IMR-90 (cell line): ENCODE data around the gene MB. TPM values are rescaled to one million over a fixed set of nuclear protein-coding genes. Genes with fewer than 3 reads are reported as not detected.

ENCODE experiments used
- ATAC-seq: fragments of 200-7000 bp; cut with Tn5 transposase; 2 replicates; pipeline ENCODE4 v1.9.1; 2020; ENCODE audit warnings: low read depth, mild to moderate bottlenecking, moderate library complexity
- BruUV-seq: library from RNA; stranded (reverse); fragments of 400-500 nt; replicated peaks from 2 replicates; lab custom pipeline; 2021; lab: Mats Ljungman, UMichigan
- CTCF ChIA-PET: fragments of 300-600 bp; formaldehyde crosslinking; extraction: SDS; loops from one replicate; lab custom pipeline; 2021; ENCODE audit warnings: antibody characterized with exemption; lab: Yijun Ruan, JAX
- POLR2A ChIA-PET: fragments of 300-600 bp; sonication (Branson Sonifier 250); formaldehyde crosslinking; loops from one replicate; lab custom pipeline; 2022; ENCODE audit warnings: antibody characterized with exemption; ENCODE audit not compliant: unreplicated experiment; lab: Charles Lee
- DNase-seq: peaks from one replicate; pipeline ENCODE4 v3.0.0; 2013
- H2AFZ ChIP-seq: replicated peaks from 2 replicates; pipeline ENCODE3; 2013; ENCODE audit warnings: low read length, mild to moderate bottlenecking; ENCODE audit not compliant: poor library complexity
- H2AK5ac ChIP-seq: 2 replicates; pipeline ENCODE4 v1.6.1; 2013; ENCODE audit warnings: low read depth, low read length, inconsistent platforms
- H2AK9ac ChIP-seq: replicated peaks from 2 replicates; pipeline ENCODE3; 2013; ENCODE audit warnings: mild to moderate bottlenecking, low read depth, low read length, moderate library complexity; ENCODE audit not compliant: poor library complexity
- H2BK120ac ChIP-seq: 2 replicates; pipeline ENCODE4 v1.6.1; 2013; ENCODE audit warnings: low read depth, low read length, inconsistent platforms
- H2BK15ac ChIP-seq: 3 replicates; pipeline ENCODE4 v1.6.1; 2013; ENCODE audit warnings: low read depth, low read length, inconsistent platforms
- H2BK20ac ChIP-seq: 2 replicates; pipeline ENCODE4 v1.6.1; 2013; ENCODE audit warnings: low read depth, mild to moderate bottlenecking, inconsistent platforms, low read length, moderate library complexity
- H2BK5ac ChIP-seq: 2 replicates; pipeline ENCODE4 v1.6.1; 2013; ENCODE audit warnings: mild to moderate bottlenecking, low read depth, low read length, inconsistent platforms; ENCODE audit not compliant: poor library complexity, severe bottlenecking
- H3K14ac ChIP-seq: replicated peaks from 2 replicates; pipeline ENCODE4 v1.6.1; 2013; ENCODE audit warnings: low read depth, low read length, inconsistent platforms
- H3K18ac ChIP-seq: 2 replicates; pipeline ENCODE4 v1.6.1; 2013; ENCODE audit warnings: low read depth, low read length, control low read depth
- H3K23ac ChIP-seq: 2 replicates; pipeline ENCODE4 v1.6.1; 2013; ENCODE audit warnings: low read depth, low read length, inconsistent platforms
- H3K27ac ChIP-seq: 2 replicates; pipeline ENCODE4 v1.5.1; 2013; ENCODE audit warnings: mild to moderate bottlenecking, control low read depth, low read length; ENCODE audit not compliant: insufficient read depth
- H3K27me3 ChIP-seq: 2 replicates; pipeline ENCODE4 v1.6.1; 2013; ENCODE audit warnings: low read length; ENCODE audit not compliant: control insufficient read depth, insufficient read depth
- H3K36me3 ChIP-seq: 2 replicates; pipeline ENCODE4 v1.6.1; 2013; ENCODE audit warnings: low read length, mixed read lengths; ENCODE audit not compliant: control insufficient read depth, insufficient read depth
- H3K4ac ChIP-seq: 2 replicates; pipeline ENCODE4 v1.6.1; 2013; ENCODE audit warnings: low read depth, low read length, inconsistent platforms
- H3K4me1 ChIP-seq: 2 replicates; pipeline ENCODE4 v1.6.1; 2013; ENCODE audit warnings: low read length, mixed read lengths; ENCODE audit not compliant: control insufficient read depth, insufficient read depth
- H3K4me2 ChIP-seq: 2 replicates; pipeline ENCODE4 v1.6.1; 2013; ENCODE audit warnings: low read depth, mild to moderate bottlenecking, control low read depth, low read length, moderate library complexity
- H3K4me3 ChIP-seq: 2 replicates; pipeline ENCODE4 v1.5.1; 2013; ENCODE audit warnings: low read depth, mild to moderate bottlenecking, control low read depth, low read length, moderate library complexity; ENCODE audit not compliant: insufficient read depth
- H3K56ac ChIP-seq: 2 replicates; pipeline ENCODE4 v1.6.1; 2013; ENCODE audit warnings: low read length, inconsistent platforms; ENCODE audit not compliant: insufficient read depth; ENCODE audit errors: extremely low read depth
- H3K79me1 ChIP-seq, 2 experiments: 2 replicates each; pipeline ENCODE4 v1.6.1; 2013; ENCODE audit warnings: low read length in 2 of 2, inconsistent platforms in 1 of 2, low read depth in 1 of 2
- H3K9ac ChIP-seq: 2 replicates; pipeline ENCODE4 v1.6.1; 2013; ENCODE audit warnings: low read depth, low read length, control low read depth
- H3K9me1 ChIP-seq: 2 replicates; pipeline ENCODE4 v1.6.1; 2013; ENCODE audit warnings: low read length, inconsistent platforms; ENCODE audit not compliant: insufficient read depth
- H3K9me3 ChIP-seq: 2 replicates; pipeline ENCODE4 v1.6.1; 2013; ENCODE audit warnings: low read length; ENCODE audit not compliant: control insufficient read depth, insufficient read depth
- H4K20me1 ChIP-seq: 2 replicates; pipeline ENCODE4 v1.6.1; 2013; ENCODE audit warnings: low read length, inconsistent platforms; ENCODE audit not compliant: insufficient read depth
- H4K5ac ChIP-seq: 2 replicates; pipeline ENCODE4 v1.6.1; 2013; ENCODE audit warnings: mild to moderate bottlenecking, low read depth, low read length, control low read depth
- H4K8ac ChIP-seq, 2 experiments: 2 replicates each; pipeline ENCODE4 v1.6.1; 2013; ENCODE audit warnings: low read depth in 2 of 2, low read length in 2 of 2, control low read depth in 1 of 2, inconsistent platforms in 1 of 2
- H4K91ac ChIP-seq: 2 replicates; pipeline ENCODE4 v1.6.1; 2013; ENCODE audit warnings: low read depth, low read length, inconsistent platforms; ENCODE audit not compliant: insufficient read depth
- BHLHE40 ChIP-seq: fragments of 150-350 bp; IDR thresholded peaks from 2 replicates; pipeline ENCODE4 v1.6.1; 2016; ENCODE audit warnings: mild to moderate bottlenecking, low read depth, low read length
- CEBPB ChIP-seq: IDR thresholded peaks from 2 replicates; pipeline ENCODE4 v1.6.1; 2012; ENCODE audit warnings: low read depth, low read length, improper control_type of control experiment
- CHD1 ChIP-seq: IDR thresholded peaks from 2 replicates; pipeline ENCODE4 v1.6.1; 2012; ENCODE audit warnings: low read depth, low read length, improper control_type of control experiment
- CTCF ChIP-seq: conservative IDR thresholded peaks from 2 replicates; pipeline ENCODE4 v1.5.1; 2012; ENCODE audit warnings: mild to moderate bottlenecking, low read depth, low read length, improper control_type of control experiment
- ELK1 ChIP-seq: fragments of 150-350 bp; IDR thresholded peaks from 2 replicates; pipeline ENCODE4 v1.6.1; 2016; ENCODE audit warnings: low read depth, mild to moderate bottlenecking, low read length, moderate library complexity, borderline replicate concordance
- FOS ChIP-seq: fragments of 150-350 bp; IDR thresholded peaks from 2 replicates; pipeline ENCODE4 v1.6.1; 2016; ENCODE audit warnings: low read depth, low read length
- MAFK ChIP-seq: IDR thresholded peaks from 2 replicates; pipeline ENCODE4 v1.6.1; 2012; ENCODE audit warnings: low read depth, low read length, improper control_type of control experiment
- MAZ ChIP-seq: IDR thresholded peaks from 2 replicates; pipeline ENCODE4 v1.6.1; 2012; ENCODE audit warnings: low read depth, mild to moderate bottlenecking, low read length, improper control_type of control experiment, moderate library complexity, borderline replicate concordance
- MXI1 ChIP-seq: IDR thresholded peaks from 2 replicates; pipeline ENCODE4 v1.6.1; 2012; ENCODE audit warnings: low read depth, mild to moderate bottlenecking, low read length, moderate library complexity, borderline replicate concordance
- NFE2L2 ChIP-seq: fragments of 150-350 bp; IDR thresholded peaks from 2 replicates; pipeline ENCODE4 v1.6.1; 2016; ENCODE audit warnings: low read depth, mild to moderate bottlenecking, low read length
- POLR2A ChIP-seq: IDR thresholded peaks from 2 replicates; pipeline ENCODE4 v1.6.1; 2012; ENCODE audit warnings: mild to moderate bottlenecking, low read depth, low read length
- RAD21 ChIP-seq: IDR thresholded peaks from 2 replicates; pipeline ENCODE4 v1.6.1; 2012; ENCODE audit warnings: low read length, improper control_type of control experiment
- RCOR1 ChIP-seq: IDR thresholded peaks from 2 replicates; pipeline ENCODE4 v1.6.1; 2012; ENCODE audit warnings: mild to moderate bottlenecking, low read length, improper control_type of control experiment; ENCODE audit not compliant: insufficient replicate concordance
- RFX5 ChIP-seq: IDR thresholded peaks from 2 replicates; pipeline ENCODE4 v1.8.0; 2012; ENCODE audit warnings: low read depth, mild to moderate bottlenecking, low read length, moderate library complexity
- SMC3 ChIP-seq: fragments of 150-350 bp; IDR thresholded peaks from 2 replicates; pipeline ENCODE4 v1.6.1; 2016; ENCODE audit warnings: low read depth, mild to moderate bottlenecking, antibody characterized with exemption, low read length, moderate library complexity
- USF2 ChIP-seq: fragments of 150-350 bp; IDR thresholded peaks from 2 replicates; pipeline ENCODE4 v1.6.1; 2017; ENCODE audit warnings: mild to moderate bottlenecking, antibody characterized with exemption, low read length, low read depth
- dilution Hi-C: fragments of 300-500 bp; cut with HindIII; formaldehyde crosslinking; loops from one replicate; pipeline ENCODE4 v1.14.3; 2018; ENCODE audit warnings: low sequenced_read_pairs; ENCODE audit not compliant: unreplicated experiment
- in situ Hi-C: fragments of 300-500 bp; cut with MboI; formaldehyde crosslinking; loops from 3 replicates; pipeline ENCODE4 v1.14.3; 2019; ENCODE audit warnings: low sequenced_read_pairs, inconsistent platforms, mixed read lengths
- intact Hi-C: fragments of 100-400 bp; cut with micrococcal nuclease; formaldehyde crosslinking; loops from 2 replicates; pipeline ENCODE4 v1.10.0; 2022
- polyA plus RNA-seq, 3 experiments: library from polyadenylated mRNA; depleted of rRNA; stranded (reverse); fragments of >200 nt; gene quantifications; 2 replicates each; pipeline ENCODE4 v1.2.3, GENCODE V29; 2012; ENCODE audit warnings: low replicate concordance in 1 of 3
- total RNA-seq: library from RNA; depleted of rRNA; stranded (reverse); fragments of >200 nt; gene quantifications from 2 replicates; pipeline ENCODE4 v1.2.3, GENCODE V29; 2012

Gene MB
- total and polyA plus RNA-seq, 2 of the 4 experiments (the other 2 are of a cell fraction) = not detected

- Histone ChIP-seq H3K18ac (no peak overlapping the region), H4K5ac (no peak overlapping the region), H3K27me3 (no peaks in the 10 kb centered on the region), H2AK5ac (0 out of 2 replicates have a peak overlapping the region, but pooled peaks have one; percentile 13), H3K4me2 (no peak overlapping the region), H3K79me1 (no peaks in the 10 kb centered on the region), H3K4me3 (no peak overlapping the region), H3K9me1 (no peaks in the 10 kb centered on the region), H3K4ac (0 out of 2 replicates have a peak overlapping the region, but pooled peaks have one; percentile 10), H2AFZ (no peak overlapping the region), H3K27ac (no peak overlapping the region), H3K9me3 (peaks cover 3% of the 10 kb centered on the region; the same call in 1 of the 2 replicates), H3K36me3 (no peaks in the 10 kb centered on the region), H2BK15ac (no peak overlapping the region; the same call in 2 of the 3 replicates), H2BK5ac (no peak overlapping the region), H3K23ac (no peak overlapping the region), H3K9ac (no peak overlapping the region), H2AK9ac (no peak overlapping the region), H3K56ac (no peak overlapping the region), H4K8ac (no peak overlapping the region), H3K4me1 (peaks cover 9% of the 10 kb centered on the region), H4K91ac (peak overlapping the region; percentile 9; the same call in 1 of the 2 replicates), H2BK120ac (no peak overlapping the region), H4K20me1 (no peaks in the 10 kb centered on the region; the same call in 1 of the 2 replicates), H2BK20ac (no peak overlapping the region), H3K14ac (no peak overlapping the region)
- in situ Hi-C loops = loop anchor here (5.0 kb wide), 1 partner anchor 234 kb away; no protein-coding TSS in a partner anchor
- intact Hi-C loops = no loop called here
- no TSS peak for BruUV-seq
- ChIA-PET CTCF (interaction anchor here (0.6 kb wide), 1 partner anchor 114 kb away, joined by 3 read pairs; no protein-coding TSS in a partner anchor), POLR2A (no interaction called here)
- ATAC-seq (no peak), DNase-seq (no peak)
- dilution Hi-C loops = no loop called here
- TF ChIP-seq RAD21 (no peak), MAFK (no peak), ELK1 (no peak), BHLHE40 (no peak), RCOR1 (no peak), RFX5 (no peak), NFE2L2 (no peak), POLR2A (no peak), FOS (no peak), CEBPB (no peak), MAZ (no peak), CTCF (no peak), MXI1 (no peak), USF2 (no peak), SMC3 (no peak), CHD1 (no peak)
Observed at GRCh38 chr22:35586771-35587170, 30.4 kb downstream of the MB start.
